GM12891 (cell line): Measurements from ENCODE around the gene PRG3.

Source experiments
- PAX5 ChIP-seq: IDR thresholded peaks from 2 replicates; pipeline ENCODE4 v1.6.1; 2011; ENCODE audit warnings: low read length, moderate library complexity, mild to moderate bottlenecking; ENCODE audit not compliant: insufficient read depth, severe bottlenecking
- POLR2A ChIP-seq: IDR thresholded peaks from 2 replicates; pipeline ENCODE4 v1.6.1; 2011; ENCODE audit warnings: low read depth, low read length, control low read depth
- POLR2AphosphoS5 ChIP-seq: IDR thresholded peaks from 2 replicates; pipeline ENCODE4 v1.6.1; 2011; ENCODE audit warnings: low read depth, low read length, control low read depth
- POU2F2 ChIP-seq: IDR thresholded peaks from 2 replicates; pipeline ENCODE4 v1.6.1; 2011; ENCODE audit warnings: low read depth, mild to moderate bottlenecking, control low read depth, low read length, moderate library complexity
- TAF1 ChIP-seq: IDR thresholded peaks from 2 replicates; pipeline ENCODE4 v1.6.1; 2011; ENCODE audit warnings: low read depth, low read length, control low read depth

DNA sequence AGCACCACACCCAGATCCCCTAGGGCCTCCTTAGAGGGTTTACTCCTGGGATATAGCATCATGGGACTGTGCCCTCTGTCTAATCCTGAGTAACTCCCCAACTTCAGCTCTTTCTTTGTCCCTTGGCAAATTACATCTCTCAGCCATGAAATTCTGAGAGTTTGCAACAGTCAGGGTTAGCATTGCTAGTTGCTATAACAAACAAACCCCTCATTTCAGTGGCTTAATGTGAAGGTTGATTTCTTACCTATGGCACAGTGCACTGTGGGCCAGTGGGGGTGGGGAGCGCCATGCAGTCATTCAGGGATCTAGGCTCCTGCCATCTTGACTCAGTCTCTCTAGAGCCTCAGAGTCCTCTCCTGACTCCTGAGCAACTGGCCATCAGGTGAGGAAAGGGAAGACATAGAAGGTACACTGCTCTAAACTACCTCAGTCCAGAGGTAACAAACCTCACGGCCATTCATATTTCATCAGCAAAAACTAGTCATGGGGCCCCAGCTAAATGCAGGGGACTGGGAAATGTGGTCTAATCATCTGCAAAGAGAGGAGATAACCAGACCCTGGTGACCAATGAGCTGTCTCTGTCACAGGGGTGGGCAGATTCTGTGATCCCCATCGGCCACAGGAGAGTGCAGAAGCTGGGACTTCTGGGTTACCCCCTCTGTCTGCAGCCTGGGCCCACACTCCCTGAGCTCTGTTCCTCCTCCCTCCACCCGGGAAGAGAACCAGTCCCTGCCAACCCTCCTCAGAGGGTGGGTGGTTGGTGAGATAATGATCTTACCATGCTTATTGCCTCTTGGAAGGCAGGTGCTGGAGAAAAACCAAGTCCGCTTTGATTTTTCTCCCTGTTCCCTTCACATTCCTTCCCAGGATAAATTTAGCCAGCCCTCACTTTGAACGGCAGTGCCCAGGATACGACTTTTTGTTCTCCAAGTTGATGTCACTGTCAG lies 17.5 kb downstream of the PRG3 start:
- no peak for TF ChIP-seq TAF1
- no peak for TF ChIP-seq POLR2AphosphoS5
- no peak for TF ChIP-seq POLR2A
- TF ChIP-seq POU2F2 = no peak
- no peak for TF ChIP-seq PAX5
